CD4-positive, alpha-beta T cell treated with Interleukin-4 for 4 hours (primary cell): ENCODE results near the gene ARHGEF12.
A peak's percentile ranks its signal among the peaks of the same experiment; 100 is the strongest.

Source experiments
- DNase-seq: peaks from one replicate; pipeline ENCODE4 v3.0.0-alpha.2; 2020

Gene ARHGEF12

GRCh38 chr11:120335908-120336640 lies at the start of gene ARHGEF12:
ARHGEF12 (plus strand) TSS chr11:120336413; CDS start chr11:120337244, 831 bp downstream.
- DNase-seq: peak; percentile 76

- DNase-seq: no peak
These were observed 48.2 kb upstream of the ARHGEF12 start for GRCh38 chr11:120288021-120288420.

GRCh38 chr11:120289426-120289825 lies 46.8 kb upstream of the ARHGEF12 start:
- DNase-seq: no peak

- no peak for DNase-seq
These were observed 45.3 kb upstream of the ARHGEF12 start for GRCh38 chr11:120290956-120291355.

- DNase-seq: no peak
These were observed 43.0 kb upstream of the ARHGEF12 start for GRCh38 chr11:120293038-120293800.

- no peak for DNase-seq
These were observed 42.1 kb upstream of the ARHGEF12 start for GRCh38 chr11:120294096-120294495.

GRCh38 chr11:120295099-120295498 lies 41.1 kb upstream of the ARHGEF12 start:
- no peak for DNase-seq

- DNase-seq: no peak
These were observed 39.7 kb upstream of the ARHGEF12 start for GRCh38 chr11:120296554-120296953.

- DNase-seq: no peak
These were observed 37.8 kb upstream of the ARHGEF12 start for GRCh38 chr11:120298461-120298860.

- no peak for DNase-seq
These were observed 34.0 kb upstream of the ARHGEF12 start for GRCh38 chr11:120302001-120302805.

- peak; percentile 58 for DNase-seq
These were observed 33.1 kb upstream of the ARHGEF12 start for GRCh38 chr11:120303004-120303637.

GRCh38 chr11:120304526-120304925 lies 31.7 kb upstream of the ARHGEF12 start:
- no peak for DNase-seq

GRCh38 chr11:120305286-120305685 lies 30.9 kb upstream of the ARHGEF12 start:
- DNase-seq: no peak

- no peak for DNase-seq
These were observed 29.5 kb upstream of the ARHGEF12 start for GRCh38 chr11:120306519-120307242.

- no peak for DNase-seq
These were observed 28.7 kb upstream of the ARHGEF12 start for GRCh38 chr11:120307476-120307875.

- DNase-seq: no peak
These were observed 28.1 kb upstream of the ARHGEF12 start for GRCh38 chr11:120308081-120308480.

GRCh38 chr11:120310870-120311269 lies 25.3 kb upstream of the ARHGEF12 start:
- DNase-seq: no peak

- no peak for DNase-seq
These were observed 21.4 kb upstream of the ARHGEF12 start for GRCh38 chr11:120314861-120315260.

GRCh38 chr11:120316880-120317688 lies 19.1 kb upstream of the ARHGEF12 start:
- no peak for DNase-seq

GRCh38 chr11:120317689-120318480 lies 18.3 kb upstream of the ARHGEF12 start:
- DNase-seq: no peak
